ENCODE data around the gene BOD1L1.

BOD1L1 gene

GRCh38 chr4:13588954-13589353 is 38.6 kb downstream of the BOD1L1 start:
- no peak overlapping the region for H3K4me3 ChIP-seq (ENCODE audit: low read depth, low read length)
- no peak for TF ChIP-seq CTCF (IDR thresholded peaks at IDR 0.05; ENCODE audit: insufficient read depth, low read depth, low read length, missing control alignments)
- no peak for DNase-seq (ENCODE audit: low read depth)

- DNase-seq (ENCODE audit: low read depth): no peak
- H3K4me3 ChIP-seq (ENCODE audit: low read depth, low read length): no peak overlapping the region
- TF ChIP-seq CTCF (IDR thresholded peaks at IDR 0.05; ENCODE audit: insufficient read depth, low read depth, low read length, missing control alignments): no peak
Measured at GRCh38 chr4:13584481-13584880, 43.0 kb downstream of the BOD1L1 start.

- no peak for TF ChIP-seq CTCF (IDR thresholded peaks at IDR 0.05; ENCODE audit: insufficient read depth, low read depth, low read length, missing control alignments)
- H3K4me3 ChIP-seq (ENCODE audit: low read depth, low read length): no peak overlapping the region
- DNase-seq (ENCODE audit: low read depth): no peak
Measured at GRCh38 chr4:13580036-13580435, 47.5 kb downstream of the BOD1L1 start.

GRCh38 chr4:13577660-13578059 is 49.9 kb downstream of the BOD1L1 start:
- no peak overlapping the region for H3K4me3 ChIP-seq (ENCODE audit: low read depth, low read length)
- no peak for TF ChIP-seq CTCF (IDR thresholded peaks at IDR 0.05; ENCODE audit: insufficient read depth, low read depth, low read length, missing control alignments)
- DNase-seq (ENCODE audit: low read depth): no peak

GRCh38 chr4:13570916-13571315 is 56.6 kb downstream of the BOD1L1 start:
- DNase-seq (ENCODE audit: low read depth): no peak
- no peak overlapping the region for H3K4me3 ChIP-seq (ENCODE audit: low read depth, low read length)
- no peak for TF ChIP-seq CTCF (IDR thresholded peaks at IDR 0.05; ENCODE audit: insufficient read depth, low read depth, low read length, missing control alignments)

- TF ChIP-seq CTCF (IDR thresholded peaks at IDR 0.05; ENCODE audit: insufficient read depth, low read depth, low read length, missing control alignments): no peak
- H3K4me3 ChIP-seq (ENCODE audit: low read depth, low read length): no peak overlapping the region
- no peak for DNase-seq (ENCODE audit: low read depth)
Measured at GRCh38 chr4:13567125-13567524, 60.4 kb downstream of the BOD1L1 start.

GRCh38 chr4:13562876-13563275 is 64.6 kb downstream of the BOD1L1 start:
- no peak for DNase-seq (ENCODE audit: low read depth)
- no peak overlapping the region for H3K4me3 ChIP-seq (ENCODE audit: low read depth, low read length)
- no peak for TF ChIP-seq CTCF (IDR thresholded peaks at IDR 0.05; ENCODE audit: insufficient read depth, low read depth, low read length, missing control alignments)
